Measurements from ENCODE around the gene STARD9.
"Not testable (repeated sequence)": the region's sequence is repeated elsewhere in the genome, so short reads cannot be mapped to it uniquely, and the experiment has no call there.

The STARD9 gene

GRCh38 chr15:42593143-42593542 is 17.7 kb downstream of the STARD9 start:
- Mint-ChIP-seq H3K27me3 (ENCODE audit: low read depth, poor library complexity) (peaks cover 2% of the 10 kb centered on the region), H3K27ac (no peak overlapping the region), H3K4me1 (peaks cover 7% of the 10 kb centered on the region), H3K36me3 (ENCODE audit: low read depth) (peaks cover 32% of the 10 kb centered on the region), H3K4me3 (no peak overlapping the region), H3K9me3 (peaks cover 3% of the 10 kb centered on the region)
- no peak for TF ChIP-seq CTCF (IDR thresholded peaks at IDR 0.05)
- no peak for DNase-seq

- no peak for DNase-seq
- Mint-ChIP-seq H3K36me3 (ENCODE audit: low read depth) (peaks cover 29% of the 10 kb centered on the region), H3K9me3 (peaks cover 3% of the 10 kb centered on the region), H3K4me3 (no peak overlapping the region), H3K27me3 (ENCODE audit: low read depth, poor library complexity) (peaks cover 2% of the 10 kb centered on the region), H3K4me1 (peaks cover 7% of the 10 kb centered on the region), H3K27ac (no peak overlapping the region)
- no peak for TF ChIP-seq CTCF (IDR thresholded peaks at IDR 0.05)
Observed at GRCh38 chr15:42594095-42594494, 18.7 kb downstream of the STARD9 start.

- H3K9me3 Mint-ChIP-seq: peaks cover 15% of the 10 kb centered on the region
- H3K36me3 Mint-ChIP-seq (ENCODE audit: low read depth): peaks cover 34% of the 10 kb centered on the region
- peaks cover under 1% of the 10 kb centered on the region for H3K4me1 Mint-ChIP-seq
- peaks cover 2% of the 10 kb centered on the region for H3K27me3 Mint-ChIP-seq (ENCODE audit: low read depth, poor library complexity)
- no peak for DNase-seq
- TF ChIP-seq CTCF (IDR thresholded peaks at IDR 0.05): no peak
- H3K4me3 Mint-ChIP-seq: no peak overlapping the region
- H3K27ac Mint-ChIP-seq: no peak overlapping the region
Observed at GRCh38 chr15:42595626-42596240, 20.3 kb downstream of the STARD9 start.

- not testable (repeated sequence) for DNase-seq; H3K4me3 Mint-ChIP-seq; H3K27me3 Mint-ChIP-seq (ENCODE audit: low read depth, poor library complexity); H3K27ac Mint-ChIP-seq
- H3K36me3 Mint-ChIP-seq (ENCODE audit: low read depth): peaks cover 46% of the 10 kb centered on the region
- peaks cover 36% of the 10 kb centered on the region for H3K9me3 Mint-ChIP-seq
- peaks cover 10% of the 10 kb centered on the region for H3K4me1 Mint-ChIP-seq
Observed at GRCh38 chr15:42601316-42601715, 25.9 kb downstream of the STARD9 start.

GRCh38 chr15:42602501-42602900 is 27.1 kb downstream of the STARD9 start:
- H3K9me3 Mint-ChIP-seq: peaks cover 36% of the 10 kb centered on the region
- DNase-seq: no peak
- H3K27me3 Mint-ChIP-seq (ENCODE audit: low read depth, poor library complexity): no peaks in the 10 kb centered on the region
- H3K4me3 Mint-ChIP-seq: no peak overlapping the region
- no peak for TF ChIP-seq CTCF (IDR thresholded peaks at IDR 0.05)
- H3K4me1 Mint-ChIP-seq: peaks cover 10% of the 10 kb centered on the region
- no peak overlapping the region for H3K27ac Mint-ChIP-seq
- H3K36me3 Mint-ChIP-seq (ENCODE audit: low read depth): peaks cover 46% of the 10 kb centered on the region

- TF ChIP-seq CTCF (IDR thresholded peaks at IDR 0.05): no peak
- H3K4me1 Mint-ChIP-seq: peaks cover 24% of the 10 kb centered on the region
- H3K36me3 Mint-ChIP-seq (ENCODE audit: low read depth): peaks cover 52% of the 10 kb centered on the region
- no peak overlapping the region for H3K4me3 Mint-ChIP-seq
- no peak overlapping the region for H3K27ac Mint-ChIP-seq
- peaks cover 32% of the 10 kb centered on the region for H3K9me3 Mint-ChIP-seq
- no peak for DNase-seq
- no peaks in the 10 kb centered on the region for H3K27me3 Mint-ChIP-seq (ENCODE audit: low read depth, poor library complexity)
Observed at GRCh38 chr15:42603978-42604377, 28.6 kb downstream of the STARD9 start.
